Cardiac muscle cell (in vitro differentiated cells and primary cell): ENCODE data around the gene HIPK1. TPM values are rescaled to one million over a fixed set of nuclear protein-coding genes. Genes with fewer than 3 reads are reported as not detected.
A peak's percentile ranks its signal among the peaks of the same experiment; 100 is the strongest.
"Not testable (repeated sequence)": the region's sequence is repeated elsewhere in the genome, so short reads cannot be mapped to it uniquely, and the experiment has no call there.

Source experiments
- DNase-seq, 2 donors: peaks; one replicate each; pipeline versions ENCODE4 v3.0.0 to v3.0.0-alpha.2; 2010 to 2017; ENCODE audit warnings: low read depth in 1 of 2, low spot score in 1 of 2
- H3K27ac ChIP-seq: fragments of 200-600 bp; sonication (generic); 2 replicates; pipeline ENCODE4 v1.5.1; 2016
- H3K27me3 ChIP-seq: fragments of 200-600 bp; sonication (generic); 2 replicates; pipeline ENCODE4 v1.6.0; 2016; ENCODE audit warnings: control low read depth
- H3K36me3 ChIP-seq: fragments of 200-600 bp; sonication (generic); 2 replicates; pipeline ENCODE4 v1.5.1; 2016; ENCODE audit warnings: control low read depth
- H3K4me1 ChIP-seq: fragments of 200-600 bp; sonication (generic); 2 replicates; pipeline ENCODE4 v1.8.1; 2017; ENCODE audit warnings: low read depth, mild to moderate bottlenecking, mixed run types
- H3K4me3 ChIP-seq: fragments of 200-600 bp; sonication (generic); 2 replicates; pipeline ENCODE4 v1.5.1; 2016; ENCODE audit warnings: mild to moderate bottlenecking
- H3K9me3 ChIP-seq: fragments of 200-600 bp; sonication (generic); 2 replicates; pipeline ENCODE4 v1.5.1; 2017; ENCODE audit warnings: low read depth, mild to moderate bottlenecking, control low read depth
- CTCF ChIP-seq: IDR thresholded peaks from 2 replicates; pipeline ENCODE4 v1.5.1; 2012; ENCODE audit warnings: low read depth, mild to moderate bottlenecking, low read length
- polyA plus RNA-seq: library from polyadenylated mRNA; unstranded; fragments of >200 nt; fragmentation: Nextera tagmentation; extraction: Ambion mirVana; gene quantifications from 2 replicates; pipeline ENCODE4 v1.2.1, GENCODE V29; 2016
- total RNA-seq: library from RNA; depleted of rRNA; stranded (reverse); fragments of >200 nt; gene quantifications from 2 replicates; pipeline ENCODE4 v1.2.3, GENCODE V29; 2016

The HIPK1 gene
- total and polyA plus RNA-seq, 2 experiments from 2014 or later, result 14.1 to 27.7 TPM

DNA sequence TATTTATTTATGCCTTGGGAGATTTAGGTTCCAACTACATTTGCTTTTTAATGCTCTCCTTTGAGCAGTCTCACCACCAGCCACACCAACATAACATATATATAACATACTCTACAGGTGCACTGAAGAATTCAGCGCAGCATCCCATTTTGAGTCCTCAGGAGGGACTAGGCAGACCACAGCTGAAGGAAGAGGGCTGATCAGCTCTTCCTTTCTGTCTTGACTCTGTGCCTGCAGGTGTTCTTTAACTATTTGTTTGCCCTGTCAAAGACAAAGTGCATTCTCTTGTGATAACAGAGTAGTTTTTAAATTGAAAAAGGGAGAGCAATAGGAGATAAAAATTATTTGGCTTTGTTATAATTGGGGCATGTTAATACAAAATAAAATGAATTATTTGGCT is 17.0 kb downstream of the HIPK1 start:
- DNase-seq, result no peak
- Histone ChIP-seq H3K4me3 (no peak overlapping the region), H3K36me3 (peaks cover 4% of the 10 kb centered on the region), H3K4me1 (peaks cover 20% of the 10 kb centered on the region), H3K27ac (no peak overlapping the region), H3K27me3 (no peaks in the 10 kb centered on the region), H3K9me3 (no peaks in the 10 kb centered on the region)
- no peak for TF ChIP-seq CTCF

DNA sequence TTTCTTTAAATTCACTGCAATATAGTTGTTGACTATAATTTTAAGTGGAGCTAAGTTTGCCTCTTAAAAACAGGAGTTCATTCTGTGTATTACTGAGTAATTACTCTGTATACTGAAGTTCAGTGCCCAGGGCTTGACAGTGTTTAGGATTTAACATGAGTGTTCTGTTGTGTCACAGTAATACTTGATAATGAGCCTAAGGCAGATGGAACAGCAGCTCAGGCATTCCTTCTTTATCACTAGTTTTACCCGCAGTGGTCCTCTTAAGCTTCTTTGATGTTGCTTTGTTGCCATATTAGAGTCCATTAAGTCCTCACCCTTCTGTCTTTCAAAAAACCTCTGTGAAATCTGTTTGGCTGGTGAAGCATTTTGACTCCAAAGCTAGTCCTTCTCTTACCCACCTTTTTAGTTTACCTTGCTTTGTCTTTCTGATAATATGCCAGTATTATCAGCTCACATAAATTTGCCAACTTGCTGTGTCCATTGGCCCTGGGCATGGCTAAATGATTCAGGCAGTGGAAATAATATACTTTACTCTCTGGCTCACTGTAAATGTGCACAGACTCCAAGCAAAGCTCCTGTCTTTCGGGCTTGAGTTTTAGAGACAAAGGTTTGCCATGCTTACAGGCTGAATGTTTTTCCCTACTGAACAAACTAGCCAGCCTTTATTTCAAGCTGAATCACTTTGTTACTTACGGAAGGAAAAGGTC is 17.7 kb downstream of the HIPK1 start:
- DNase-seq, result peak; percentile 27 to 58
- Histone ChIP-seq H3K4me3 (no peak overlapping the region), H3K27me3 (no peaks in the 10 kb centered on the region), H3K36me3 (no peaks in the 10 kb centered on the region), H3K27ac (peak overlapping the region; percentile 32), H3K9me3 (no peaks in the 10 kb centered on the region), H3K4me1 (peaks cover 20% of the 10 kb centered on the region)
- no peak for TF ChIP-seq CTCF

- H3K27ac ChIP-seq, result peak overlapping the region; percentile 32
- no peaks in the 10 kb centered on the region for H3K9me3 ChIP-seq
- no peak for TF ChIP-seq CTCF
- no peak for DNase-seq
- no peaks in the 10 kb centered on the region for H3K27me3 ChIP-seq
- H3K36me3 ChIP-seq, result no peaks in the 10 kb centered on the region
- peaks cover 20% of the 10 kb centered on the region for H3K4me1 ChIP-seq
- H3K4me3 ChIP-seq, result no peak overlapping the region
Measured at GRCh38 chr1:113947388-113948107, 18.4 kb downstream of the HIPK1 start.

GRCh38 chr1:113948151-113948550 is 19.0 kb downstream of the HIPK1 start:
- H3K27ac ChIP-seq, H3K27me3 ChIP-seq, H3K4me3 ChIP-seq, H3K9me3 ChIP-seq, H3K36me3 ChIP-seq, DNase-seq: not testable (repeated sequence)
- peaks cover 20% of the 10 kb centered on the region for H3K4me1 ChIP-seq

- no peak overlapping the region for H3K4me3 ChIP-seq
- H3K27ac ChIP-seq, result no peak overlapping the region
- no peaks in the 10 kb centered on the region for H3K27me3 ChIP-seq
- peaks cover 20% of the 10 kb centered on the region for H3K4me1 ChIP-seq
- no peaks in the 10 kb centered on the region for H3K36me3 ChIP-seq
- DNase-seq, result peak in 1 of 2 donors; percentile 18
- TF ChIP-seq CTCF, result peak; percentile 47
- no peaks in the 10 kb centered on the region for H3K9me3 ChIP-seq
Measured at GRCh38 chr1:113949007-113949406, 19.9 kb downstream of the HIPK1 start.

DNA sequence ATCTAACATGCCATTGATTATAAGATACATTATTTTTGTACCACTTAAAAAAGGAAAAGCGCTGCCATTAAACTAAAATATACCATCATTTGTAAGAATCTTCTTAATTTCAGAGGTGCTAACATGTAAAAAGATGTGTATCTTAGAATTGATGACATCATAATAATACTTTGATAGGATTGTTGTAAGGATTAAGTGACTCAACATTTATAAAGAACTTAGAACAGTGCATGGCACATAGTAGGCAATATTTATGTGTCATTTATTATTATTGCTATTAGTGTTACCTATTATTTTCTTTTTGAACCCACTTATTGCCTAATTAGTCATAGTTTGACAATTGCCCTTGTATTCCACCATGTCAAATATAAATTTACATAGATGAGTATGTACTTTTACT is 21.8 kb downstream of the HIPK1 start:
- Histone ChIP-seq H3K4me3 (no peak overlapping the region), H3K27me3 (no peaks in the 10 kb centered on the region), H3K36me3 (peaks cover 7% of the 10 kb centered on the region), H3K9me3 (no peaks in the 10 kb centered on the region), H3K4me1 (peaks cover 20% of the 10 kb centered on the region), H3K27ac (no peak overlapping the region)
- no peak for DNase-seq
- no peak for TF ChIP-seq CTCF
